HG03378 (cell line): ENCODE data around the gene MUC6.

Source experiments
- ATAC-seq: cut with Tn5 transposase; IDR thresholded peaks from one replicate; pipeline ENCODE4 v1.9.1; 2021; ENCODE audit warnings: mild to moderate bottlenecking, moderate library complexity; ENCODE audit not compliant: unreplicated experiment

The MUC6 gene

DNA sequence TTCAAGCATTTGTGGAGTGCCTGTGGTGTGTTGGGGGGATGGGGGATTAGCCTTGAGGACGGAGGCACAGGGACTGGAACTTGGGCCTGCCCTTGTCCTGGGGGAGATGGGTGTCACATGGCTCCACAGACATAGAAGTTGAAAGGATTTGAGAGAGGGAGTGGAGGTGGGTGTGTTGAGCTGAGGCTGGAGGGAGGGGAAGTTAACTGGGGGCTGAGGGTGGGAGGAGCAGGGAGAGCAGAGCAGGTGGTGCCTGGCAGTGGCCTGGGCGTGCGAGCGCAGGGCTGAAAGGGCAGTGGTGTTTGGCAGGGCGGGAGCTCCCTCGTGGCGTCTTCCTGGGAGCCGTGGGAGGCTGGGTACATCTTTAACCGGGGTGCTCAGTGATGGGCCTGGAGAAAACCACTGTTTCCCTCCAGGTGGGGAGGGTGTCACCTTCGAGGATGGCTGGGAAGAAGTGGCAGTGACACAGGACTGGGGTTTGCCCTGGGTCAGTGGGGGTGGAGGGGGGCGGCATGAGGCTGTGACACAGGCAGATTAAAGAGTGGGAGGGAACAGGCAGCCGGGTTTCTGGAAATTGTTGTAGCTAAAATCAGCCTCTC is 65.3 kb downstream of the MUC6 start:
- no peak for ATAC-seq

DNA sequence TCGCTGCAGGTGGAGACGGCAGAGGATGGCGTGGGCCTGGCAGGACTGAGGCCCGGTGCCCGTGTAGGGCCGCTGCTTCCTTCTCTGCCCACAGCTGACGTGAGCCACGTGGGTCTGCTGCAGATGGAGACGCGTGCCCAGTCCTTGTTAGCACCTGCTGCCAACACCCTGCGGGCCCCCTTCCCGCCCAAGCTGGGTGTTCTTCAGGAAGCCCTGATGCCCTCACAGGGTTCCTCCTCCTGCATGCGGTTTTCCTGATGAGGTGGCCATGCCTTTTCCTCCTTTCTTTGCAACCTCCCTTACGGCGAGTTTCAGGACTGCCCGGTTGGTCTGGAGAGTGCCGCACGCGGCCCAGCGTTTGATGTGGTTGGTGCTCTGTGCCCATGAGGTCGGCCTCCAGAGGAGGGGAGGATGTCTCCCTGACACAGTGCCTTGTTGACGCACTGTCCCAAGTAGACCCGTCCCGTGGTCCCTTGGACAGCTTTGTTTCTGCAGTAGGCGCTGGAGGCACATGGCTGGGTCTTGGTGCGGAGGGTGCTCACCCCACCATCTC is 66.1 kb downstream of the MUC6 start:
- no peak for ATAC-seq

DNA sequence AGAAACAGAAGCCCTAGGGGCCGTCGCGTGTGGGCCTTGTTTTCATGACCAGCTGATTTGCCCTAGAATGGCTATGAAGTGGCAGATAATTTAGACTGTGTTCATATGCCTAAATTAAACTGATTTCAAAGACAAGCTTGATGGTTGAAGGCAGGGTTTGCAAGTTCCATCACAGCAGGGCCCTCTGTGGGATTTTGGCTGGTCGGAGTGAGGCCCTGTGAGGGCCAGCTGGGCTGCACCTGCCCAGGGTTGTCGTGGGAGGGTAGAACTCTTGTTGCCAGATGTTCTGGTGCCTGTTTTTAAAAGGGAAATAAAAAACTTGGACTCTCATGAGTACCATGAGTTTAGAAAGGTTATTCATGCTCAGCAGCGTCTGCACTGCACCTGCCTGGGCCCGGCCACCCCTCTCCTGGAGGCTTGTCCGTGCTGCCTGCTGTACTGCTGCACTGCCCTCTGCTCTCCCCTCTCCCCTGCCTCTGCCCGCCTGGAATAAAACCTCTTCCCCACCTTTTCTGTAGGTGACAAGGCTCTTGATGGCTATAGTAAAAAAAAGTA is 66.8 kb downstream of the MUC6 start:
- ATAC-seq = no peak

DNA sequence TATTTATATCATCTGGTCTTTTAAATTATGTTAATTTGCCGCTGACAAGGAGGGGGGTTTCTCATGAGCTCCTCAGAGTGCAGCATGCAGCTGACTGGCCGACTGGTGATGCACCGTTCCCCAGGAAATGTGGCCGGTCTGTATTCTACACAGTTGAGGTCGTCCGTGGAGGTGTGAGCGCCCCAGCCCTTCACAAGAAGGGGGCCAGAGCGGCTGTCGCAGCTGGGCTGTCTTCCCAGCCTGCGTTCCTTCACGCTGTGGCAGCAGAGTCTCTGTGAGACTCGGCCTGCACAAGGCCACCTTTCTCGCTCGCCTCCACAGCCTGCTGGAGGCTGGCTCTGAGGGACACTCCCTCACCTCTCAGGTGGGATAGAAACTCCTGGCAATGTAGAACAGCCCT is 67.7 kb downstream of the MUC6 start:
- ATAC-seq = no peak

DNA sequence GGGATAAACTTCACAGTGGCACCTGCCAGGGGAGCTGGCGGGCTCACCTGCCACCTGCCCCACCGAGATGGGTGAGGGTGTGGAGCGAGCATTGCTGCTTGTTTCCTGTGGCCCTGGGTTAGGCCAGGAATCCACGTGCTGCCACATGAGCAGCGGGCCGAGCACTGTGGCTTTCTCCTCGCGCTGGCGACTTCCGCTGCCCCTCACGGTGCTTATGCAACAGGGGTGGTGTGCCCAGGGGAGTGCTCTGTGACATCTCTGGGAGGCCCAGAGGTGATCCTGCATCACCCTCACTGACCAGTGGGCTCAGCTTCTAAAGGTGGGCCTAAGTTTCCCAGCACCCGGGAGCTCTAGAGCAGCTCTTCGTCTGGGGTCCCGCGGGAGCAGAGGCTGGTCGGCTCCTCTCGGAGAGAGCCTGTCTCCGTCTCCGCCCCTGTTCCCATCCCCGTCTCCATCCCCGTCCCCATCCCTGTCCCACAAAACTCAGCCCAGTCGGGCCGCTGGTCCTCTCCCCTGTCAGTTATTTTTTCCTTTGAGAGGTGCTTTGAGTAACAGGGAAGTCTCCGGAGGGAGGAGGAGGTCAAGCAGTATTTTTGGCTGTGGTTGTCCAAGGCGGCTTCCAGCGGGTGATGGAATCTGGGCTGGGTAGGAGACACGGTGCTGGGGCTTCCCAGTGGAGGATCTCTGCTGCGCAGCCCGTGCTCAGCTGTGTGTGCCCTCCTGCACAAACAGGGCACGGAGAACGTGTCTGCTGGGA is 68.3 kb downstream of the MUC6 start:
- no peak for ATAC-seq

DNA sequence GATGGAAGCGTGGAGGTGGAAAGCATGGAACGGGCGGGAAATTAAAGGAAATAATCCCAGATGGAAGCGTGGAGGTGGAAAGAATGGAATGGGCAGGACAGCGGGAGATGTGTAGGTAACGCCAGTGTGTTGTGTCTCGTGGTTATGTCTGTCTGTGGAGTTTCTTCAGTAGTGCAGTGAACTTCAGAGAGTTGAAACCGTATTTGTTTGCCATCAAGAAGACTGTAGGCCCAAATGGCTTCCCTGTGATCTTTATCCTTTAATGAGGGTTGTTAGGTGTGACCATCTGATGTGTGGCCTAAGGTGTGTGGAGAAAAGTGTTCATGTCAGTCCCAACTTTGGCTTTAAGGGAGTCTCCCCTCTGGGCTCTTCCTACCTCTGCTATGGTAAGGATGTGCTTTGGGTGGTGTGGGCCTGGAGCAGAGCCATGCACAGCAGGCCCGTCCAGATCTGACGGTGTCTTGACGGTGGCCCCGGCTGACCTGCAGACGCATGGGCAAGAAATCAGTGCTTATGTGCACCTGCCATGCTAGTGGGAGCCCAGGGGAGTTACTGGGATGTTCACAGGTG is 71.2 kb downstream of the MUC6 start:
- no peak for ATAC-seq

DNA sequence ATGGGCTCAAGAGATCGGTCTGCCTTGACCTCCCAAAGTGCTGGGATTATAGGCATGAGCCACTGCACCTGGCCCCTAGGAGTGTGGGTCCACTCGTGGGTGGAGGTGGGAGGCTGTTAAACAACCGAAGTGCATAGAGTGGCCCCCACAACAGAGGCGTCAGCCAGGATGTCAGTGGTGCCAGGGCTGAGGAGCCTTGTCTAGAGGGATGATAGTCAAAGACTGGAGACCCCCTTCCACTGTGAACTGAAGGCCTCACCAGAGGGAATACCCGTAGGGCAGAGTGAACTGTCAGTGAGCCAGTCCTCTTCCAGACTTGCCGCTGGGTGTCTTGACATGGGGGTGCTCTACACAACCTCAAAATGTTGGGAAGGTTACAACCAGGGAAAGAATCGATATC is 72.7 kb downstream of the MUC6 start:
- ATAC-seq = no peak
